Choroid plexus epithelial cell (primary cell): ENCODE data around the gene CNOT2.

Source experiments
- DNase-seq: peaks from one replicate; pipeline ENCODE4 v3.0.0-alpha.2; 2010; ENCODE audit warnings: low read depth
- H3K4me3 ChIP-seq: 2 replicates; pipeline ENCODE4 v1.5.1; 2011; ENCODE audit warnings: low read depth, mild to moderate bottlenecking, control low read depth, low read length, moderate library complexity
- CTCF ChIP-seq: conservative IDR thresholded peaks from 2 replicates; pipeline ENCODE4 v1.5.1; 2011; ENCODE audit warnings: low read depth, mild to moderate bottlenecking, control low read depth, inconsistent platforms, low read length, moderate library complexity

The CNOT2 gene

GRCh38 chr12:70355972-70356371 is 112.7 kb downstream of the CNOT2 start:
- no peak for TF ChIP-seq CTCF
- H3K4me3 ChIP-seq: no peak overlapping the region
- DNase-seq: no peak

GRCh38 chr12:70359458-70360197 is 116.4 kb downstream of the CNOT2 start:
- H3K4me3 ChIP-seq: no peak overlapping the region
- TF ChIP-seq CTCF: no peak
- no peak for DNase-seq

- no peak for TF ChIP-seq CTCF
- H3K4me3 ChIP-seq: no peak overlapping the region
- DNase-seq: no peak
These were observed 117.0 kb downstream of the CNOT2 start for GRCh38 chr12:70360218-70360617.

GRCh38 chr12:70364695-70365397 is 121.6 kb downstream of the CNOT2 start:
- no peak for DNase-seq
- no peak for TF ChIP-seq CTCF
- peak overlapping the region; percentile 67 for H3K4me3 ChIP-seq

- peak; percentile 7 for DNase-seq
- peak overlapping the region; percentile 67 for H3K4me3 ChIP-seq
- no peak for TF ChIP-seq CTCF
These were observed 122.1 kb downstream of the CNOT2 start for GRCh38 chr12:70365398-70365647.

GRCh38 chr12:70365648-70366518 is 122.7 kb downstream of the CNOT2 start, which contains the start of gene KCNMB4:
Gene KCNMB4, plus strand, starts transcription at chr12:70366290. Its CDS starts 445 bp downstream, at chr12:70366735.
- H3K4me3 ChIP-seq: peak within 1 kb of the TSS; percentile 67
- peak; percentile 30 for DNase-seq
- no peak for TF ChIP-seq CTCF
